ENCODE results near the gene CDH23.

DNA sequence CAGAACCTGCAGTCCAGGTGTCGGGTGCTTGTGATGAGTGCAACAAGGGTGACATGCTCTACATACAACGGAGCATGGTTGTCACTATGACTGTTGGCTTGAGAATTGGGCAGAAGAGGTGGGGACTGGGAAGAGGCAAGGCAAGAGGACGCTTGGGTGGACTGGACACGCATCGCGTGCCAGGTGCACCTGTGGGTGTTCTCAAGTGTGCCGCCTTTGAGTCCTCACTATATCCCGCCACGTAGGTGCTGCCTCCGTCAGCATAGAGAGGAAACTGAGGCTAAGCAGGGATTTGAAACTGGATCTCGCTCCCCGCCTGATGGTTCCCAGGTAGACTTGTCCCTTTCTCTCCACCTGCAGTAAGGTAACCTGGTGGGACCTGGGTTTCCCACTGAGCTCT is 27.2 kb downstream of the CDH23 start:
- TF ChIP-seq POLR2AphosphoS5 (IDR thresholded peaks at IDR 0.05; ENCODE audit: control insufficient read depth, insufficient read depth, low read depth, low read length) (no peak), ZNF436 (CRISPR knock-in tag; IDR thresholded peaks at IDR 0.05) (no peak), PHF8 (IDR thresholded peaks at IDR 0.05; ENCODE audit: borderline replicate concordance, low read length) (no peak)
- TF ChIP-seq, protein P1, sequence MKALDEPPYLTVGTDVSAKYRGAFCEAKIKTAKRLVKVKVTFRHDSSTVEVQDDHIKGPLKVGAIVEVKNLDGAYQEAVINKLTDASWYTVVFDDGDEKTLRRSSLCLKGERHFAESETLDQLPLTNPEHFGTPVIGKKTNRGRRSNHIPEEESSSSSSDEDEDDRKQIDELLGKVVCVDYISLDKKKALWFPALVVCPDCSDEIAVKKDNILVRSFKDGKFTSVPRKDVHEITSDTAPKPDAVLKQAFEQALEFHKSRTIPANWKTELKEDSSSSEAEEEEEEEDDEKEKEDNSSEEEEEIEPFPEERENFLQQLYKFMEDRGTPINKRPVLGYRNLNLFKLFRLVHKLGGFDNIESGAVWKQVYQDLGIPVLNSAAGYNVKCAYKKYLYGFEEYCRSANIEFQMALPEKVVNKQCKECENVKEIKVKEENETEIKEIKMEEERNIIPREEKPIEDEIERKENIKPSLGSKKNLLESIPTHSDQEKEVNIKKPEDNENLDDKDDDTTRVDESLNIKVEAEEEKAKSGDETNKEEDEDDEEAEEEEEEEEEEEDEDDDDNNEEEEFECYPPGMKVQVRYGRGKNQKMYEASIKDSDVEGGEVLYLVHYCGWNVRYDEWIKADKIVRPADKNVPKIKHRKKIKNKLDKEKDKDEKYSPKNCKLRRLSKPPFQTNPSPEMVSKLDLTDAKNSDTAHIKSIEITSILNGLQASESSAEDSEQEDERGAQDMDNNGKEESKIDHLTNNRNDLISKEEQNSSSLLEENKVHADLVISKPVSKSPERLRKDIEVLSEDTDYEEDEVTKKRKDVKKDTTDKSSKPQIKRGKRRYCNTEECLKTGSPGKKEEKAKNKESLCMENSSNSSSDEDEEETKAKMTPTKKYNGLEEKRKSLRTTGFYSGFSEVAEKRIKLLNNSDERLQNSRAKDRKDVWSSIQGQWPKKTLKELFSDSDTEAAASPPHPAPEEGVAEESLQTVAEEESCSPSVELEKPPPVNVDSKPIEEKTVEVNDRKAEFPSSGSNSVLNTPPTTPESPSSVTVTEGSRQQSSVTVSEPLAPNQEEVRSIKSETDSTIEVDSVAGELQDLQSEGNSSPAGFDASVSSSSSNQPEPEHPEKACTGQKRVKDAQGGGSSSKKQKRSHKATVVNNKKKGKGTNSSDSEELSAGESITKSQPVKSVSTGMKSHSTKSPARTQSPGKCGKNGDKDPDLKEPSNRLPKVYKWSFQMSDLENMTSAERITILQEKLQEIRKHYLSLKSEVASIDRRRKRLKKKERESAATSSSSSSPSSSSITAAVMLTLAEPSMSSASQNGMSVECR (CRISPR knock-in tag; IDR thresholded peaks at IDR 0.05): no peak
